ENCODE data around the gene AFF2.
"Not testable (repeated sequence)": the region's sequence is repeated elsewhere in the genome, so short reads cannot be mapped to it uniquely, and the experiment has no call there.

The AFF2 gene

DNA sequence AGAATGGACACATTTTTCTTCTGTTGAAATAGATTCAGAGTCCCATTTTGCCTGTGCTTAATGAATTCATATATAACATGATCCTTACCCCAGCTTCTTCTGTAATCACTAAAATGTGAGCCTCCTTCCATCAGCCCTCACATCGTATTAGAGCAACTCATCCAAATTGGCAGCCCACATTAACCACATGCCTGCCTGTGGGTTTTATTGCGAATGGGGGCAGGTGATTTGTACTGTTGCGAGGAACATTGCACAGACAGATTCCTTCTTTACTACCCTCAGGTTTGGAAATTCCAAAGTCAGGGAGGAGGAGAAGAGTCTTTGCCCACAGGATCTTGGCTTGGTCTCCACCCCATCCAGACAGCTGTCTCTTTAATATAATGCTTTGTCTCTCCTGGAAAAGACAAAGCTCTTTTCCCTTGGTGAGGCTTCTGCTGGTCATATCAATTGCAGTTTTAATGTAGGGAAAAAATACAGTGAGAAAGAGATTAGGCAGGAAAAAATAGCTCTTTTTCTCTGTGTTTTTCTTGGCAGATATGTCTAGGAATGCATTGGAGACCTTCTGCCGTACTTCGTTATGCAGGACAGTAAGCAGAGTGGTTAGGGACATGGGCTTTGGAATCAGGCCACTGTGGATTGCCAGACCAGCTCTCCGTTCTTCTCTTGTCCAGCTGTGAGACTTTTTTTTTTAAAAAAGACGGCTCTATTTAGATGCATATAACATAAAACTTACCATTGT lies 371.2 kb downstream of the AFF2 start:
- DNase-seq, result no peak

- no peak for DNase-seq
Observed at GRCh38 chrX:148872161-148872535, 371.7 kb downstream of the AFF2 start.

DNA sequence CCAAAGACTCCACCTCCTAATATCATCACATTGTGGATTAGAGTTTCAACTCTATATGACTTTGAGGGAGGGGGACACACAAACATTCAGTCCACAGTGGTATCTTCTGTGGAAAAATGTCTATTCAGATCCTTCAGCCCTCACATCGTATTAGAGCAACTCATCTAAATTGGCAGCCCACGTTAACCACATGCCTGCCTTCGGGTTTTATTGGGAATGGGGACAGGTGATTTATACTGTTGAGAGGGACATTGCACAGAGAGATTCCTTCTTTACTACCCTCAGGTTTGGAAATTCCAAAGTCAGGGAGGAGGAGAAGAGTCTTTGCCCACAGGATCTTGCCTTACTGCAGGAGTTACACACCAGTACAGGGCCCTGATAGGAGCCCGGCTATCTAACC lies 372.5 kb downstream of the AFF2 start:
- no peak for DNase-seq

GRCh38 chrX:148874636-148875246 lies 374.3 kb downstream of the AFF2 start:
- DNase-seq, result no peak

DNA sequence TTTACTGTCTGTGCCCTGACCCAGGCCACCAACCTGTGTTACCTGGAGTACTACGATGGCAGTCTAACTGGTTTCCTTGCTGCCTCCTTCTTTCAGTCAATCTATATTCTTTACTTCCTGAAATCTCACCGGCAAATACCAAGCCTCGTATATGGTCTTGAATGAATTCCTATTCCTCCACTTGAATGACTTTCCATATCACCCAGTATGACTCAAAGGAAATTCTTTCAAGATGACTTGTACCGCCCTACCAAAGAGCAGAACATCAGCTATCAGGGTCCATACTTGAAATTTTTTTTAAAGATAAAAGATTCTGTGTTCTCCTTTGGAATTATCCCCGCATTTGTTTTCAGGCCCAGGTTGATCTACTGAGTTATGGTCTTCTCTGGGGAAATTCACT lies 378.0 kb downstream of the AFF2 start:
- no peak for DNase-seq

GRCh38 chrX:148885203-148885602 lies 384.8 kb downstream of the AFF2 start:
- no peak for DNase-seq

DNA sequence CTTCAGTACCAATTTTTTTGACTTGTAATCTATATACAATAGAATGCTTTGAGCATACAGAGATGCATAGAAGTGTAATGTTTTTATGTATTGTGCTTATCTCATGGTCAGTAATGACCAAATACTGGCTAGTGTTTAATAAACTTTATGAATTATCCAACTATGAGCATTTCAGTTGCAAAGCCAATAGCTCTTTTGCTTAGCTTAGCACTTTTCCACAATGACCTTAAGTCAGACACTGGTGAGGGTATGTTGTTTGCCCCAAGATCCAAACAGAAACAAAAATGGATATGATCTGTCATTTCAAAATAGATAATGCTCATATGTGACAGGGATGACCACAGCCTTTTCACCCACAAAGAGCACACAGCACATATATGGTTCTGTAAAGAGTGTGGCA lies 393.0 kb downstream of the AFF2 start:
- no peak for DNase-seq

DNA sequence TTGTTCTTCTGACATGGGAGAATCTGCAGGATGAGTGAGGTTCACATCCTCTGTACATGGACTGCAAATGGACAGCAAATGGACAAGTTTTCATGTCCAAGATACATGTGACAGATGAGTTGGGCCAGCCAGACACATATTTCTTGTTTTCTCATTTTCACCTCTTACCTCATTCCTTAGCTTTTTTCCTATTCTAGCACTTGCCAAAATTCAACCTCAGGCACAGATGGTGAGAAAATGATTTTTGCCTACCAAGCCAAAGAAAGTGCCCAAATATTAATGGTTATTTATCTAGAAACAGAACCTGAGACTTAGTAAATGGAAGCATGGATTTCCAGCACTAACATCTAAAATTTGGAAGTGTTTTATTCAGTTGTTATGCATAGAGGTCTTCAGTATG lies 402.2 kb downstream of the AFF2 start:
- no peak for DNase-seq

- no peak for DNase-seq
Observed at GRCh38 chrX:148903176-148903575, 402.8 kb downstream of the AFF2 start.

DNA sequence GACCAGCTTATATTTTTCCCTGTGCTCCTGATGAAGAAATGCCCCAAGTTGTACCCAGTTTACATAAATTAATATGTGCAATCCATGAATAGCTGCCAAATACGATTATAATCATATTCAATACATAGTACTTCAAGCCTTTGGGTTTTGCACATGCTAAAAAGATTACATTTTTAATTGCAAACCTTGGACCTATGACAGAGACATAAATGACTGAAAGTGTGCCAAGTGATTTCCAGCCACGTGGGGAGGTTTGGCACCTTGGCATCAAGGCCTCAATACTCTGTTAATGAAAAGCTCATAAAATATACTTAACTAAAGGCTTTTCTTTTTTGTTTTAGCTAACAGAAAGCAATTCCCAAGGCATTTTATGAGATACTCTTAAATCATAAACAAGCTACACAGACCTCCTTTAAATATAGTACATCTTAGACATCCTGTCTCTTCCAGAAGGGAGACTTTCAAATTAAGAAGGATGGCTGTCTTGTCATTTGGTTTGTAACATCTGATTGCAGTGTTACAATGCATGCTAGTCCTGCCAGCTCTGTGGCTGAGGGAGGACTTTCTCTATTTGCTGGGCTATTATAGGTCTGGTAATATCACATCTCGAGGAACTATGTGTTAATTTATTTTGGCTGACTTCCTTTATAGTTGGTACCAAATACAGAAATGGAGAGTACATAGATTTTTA lies 404.1 kb downstream of the AFF2 start:
- no peak for DNase-seq

DNA sequence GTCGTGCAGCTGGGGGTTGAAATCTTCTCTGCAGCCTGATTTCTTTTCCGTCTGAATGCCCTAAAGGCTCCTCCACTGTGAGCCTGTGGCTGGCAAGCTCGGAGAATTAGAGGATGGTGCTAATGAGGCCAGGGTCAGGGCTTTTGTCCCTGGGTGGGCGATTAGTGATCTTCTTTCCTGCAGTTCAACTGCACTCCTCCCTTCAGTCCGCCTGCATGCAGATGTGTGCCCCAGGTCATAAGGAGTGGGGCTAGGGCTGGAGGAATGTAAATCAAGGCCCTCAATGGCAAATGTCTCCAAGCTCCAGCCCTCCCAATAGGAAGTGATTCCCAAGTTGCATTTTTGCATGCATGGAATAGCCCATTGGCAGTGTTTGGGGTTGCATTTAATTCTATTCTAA lies 405.0 kb downstream of the AFF2 start:
- DNase-seq, result no peak

DNA sequence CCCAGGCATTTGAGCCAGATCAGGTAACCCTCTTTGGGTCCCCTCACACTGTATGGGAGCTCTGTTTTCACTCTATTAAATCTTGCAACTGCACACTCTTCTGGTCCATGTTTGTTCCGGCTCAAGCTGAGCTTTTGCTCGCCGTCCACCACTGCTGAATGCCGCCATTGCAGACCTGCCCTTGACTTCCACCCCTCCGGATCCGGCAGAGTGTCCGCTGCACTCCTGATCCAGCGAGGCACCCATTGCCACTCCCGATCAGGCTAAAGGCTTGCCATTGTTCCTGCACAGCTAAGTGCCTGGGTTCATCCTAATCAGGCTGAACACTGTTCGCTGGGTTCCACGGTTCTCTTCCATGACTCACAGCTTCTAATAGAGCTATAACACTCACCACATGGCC lies 406.2 kb downstream of the AFF2 start:
- DNase-seq, result not testable (repeated sequence)

DNA sequence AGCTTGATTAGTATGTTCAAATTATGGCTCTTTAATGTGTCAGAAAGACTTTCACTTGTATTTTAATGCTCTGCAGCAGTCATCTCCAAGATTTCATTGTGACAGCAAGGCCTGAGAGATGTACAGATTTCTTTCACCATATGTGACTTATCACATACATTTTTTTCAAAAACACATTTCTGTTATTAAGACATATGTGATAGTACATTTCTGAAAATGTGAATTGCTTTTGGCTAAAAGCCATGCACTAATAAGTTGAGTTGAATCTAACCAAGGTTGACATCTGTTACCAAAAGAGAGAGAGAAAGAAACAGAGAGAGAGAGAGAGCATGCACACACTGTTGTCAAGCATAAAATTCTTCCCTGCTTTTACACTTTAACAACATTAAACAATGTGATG lies 409.3 kb downstream of the AFF2 start:
- DNase-seq, result no peak

DNA sequence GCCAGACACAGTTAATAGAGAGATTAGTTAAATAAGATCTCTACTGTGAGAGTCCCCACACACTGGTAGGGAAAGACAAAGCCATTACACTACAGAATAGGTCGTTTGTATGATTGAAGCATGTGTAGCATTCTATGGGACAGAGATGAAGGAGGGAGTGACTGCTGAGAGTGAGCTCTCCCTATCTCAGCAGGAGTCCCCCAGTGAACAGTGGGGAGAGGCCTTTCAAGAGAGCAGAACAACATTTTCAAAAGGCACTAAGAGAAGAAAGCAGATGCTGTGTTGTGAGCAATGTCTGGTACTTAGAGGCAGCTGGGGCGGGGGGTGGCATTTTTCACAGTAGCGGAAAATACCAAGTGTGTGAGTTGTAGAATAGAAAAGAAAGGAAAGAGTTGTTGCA lies 413.6 kb downstream of the AFF2 start:
- no peak for DNase-seq

DNA sequence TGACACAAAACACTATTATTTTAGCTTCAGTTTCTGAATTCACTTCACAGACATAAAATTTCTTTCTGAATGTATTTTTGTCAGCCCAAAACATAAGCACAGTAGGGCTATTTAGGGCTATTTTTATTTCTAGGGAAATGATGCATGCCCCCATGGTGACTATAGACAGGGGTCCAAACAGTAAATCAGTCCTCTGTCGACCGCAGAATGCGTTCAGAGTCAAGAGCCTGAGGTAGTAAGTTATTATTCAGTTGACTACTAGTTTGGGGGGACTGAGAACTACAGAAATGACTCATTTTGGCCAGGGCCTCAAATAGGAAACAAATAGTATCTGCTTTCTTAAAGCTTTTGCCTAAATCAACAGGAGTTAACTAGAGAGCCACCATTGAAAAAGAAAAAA lies 414.4 kb downstream of the AFF2 start:
- no peak for DNase-seq

- DNase-seq, result no peak
Observed at GRCh38 chrX:148915474-148915873, 415.1 kb downstream of the AFF2 start.

GRCh38 chrX:148917441-148917840 lies 417.0 kb downstream of the AFF2 start:
- no peak for DNase-seq

DNA sequence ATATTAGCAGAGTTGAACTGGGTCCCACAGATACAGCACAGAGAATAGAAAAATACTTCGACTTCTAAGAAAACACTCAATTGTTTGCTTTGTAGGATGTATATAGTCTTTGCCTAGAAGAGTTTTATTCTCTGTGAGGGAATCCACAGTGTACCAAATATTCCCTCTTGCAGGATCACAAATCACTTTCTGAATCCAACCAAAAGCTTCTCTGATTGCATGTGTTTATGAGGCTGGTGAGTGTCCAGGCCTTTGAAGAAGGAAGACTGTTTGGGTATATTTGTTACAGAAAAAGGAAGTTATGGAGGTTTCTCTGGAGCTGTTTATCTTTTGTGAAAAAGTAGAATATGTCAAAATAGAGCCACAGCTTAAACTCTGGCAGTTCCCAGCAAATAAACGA lies 423.2 kb downstream of the AFF2 start:
- no peak for DNase-seq

DNA sequence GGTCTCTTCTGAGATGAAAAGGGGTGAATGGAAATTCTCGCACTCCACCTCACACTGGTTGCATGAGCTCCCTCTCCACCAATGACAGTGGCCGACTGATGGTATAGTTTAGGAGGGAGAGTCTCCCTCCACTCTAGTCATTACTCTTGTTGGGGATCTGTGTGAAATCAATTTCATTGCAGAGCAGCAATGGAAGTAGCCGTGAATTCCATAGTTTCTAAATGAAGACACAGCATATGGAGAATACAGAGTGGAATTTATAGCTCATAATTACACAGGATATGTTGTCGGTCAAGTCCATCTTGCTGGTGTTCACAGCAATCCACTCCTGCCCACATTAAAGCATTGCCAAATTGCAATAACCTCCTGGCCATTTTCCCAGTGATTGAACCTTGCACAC lies 426.0 kb downstream of the AFF2 start:
- DNase-seq, result no peak

GRCh38 chrX:148928811-148929210 lies 428.4 kb downstream of the AFF2 start:
- DNase-seq, result no peak

GRCh38 chrX:148929686-148930085 lies 429.3 kb downstream of the AFF2 start:
- DNase-seq, result no peak

GRCh38 chrX:148930206-148930729 lies 429.9 kb downstream of the AFF2 start:
- DNase-seq, result no peak

- no peak for DNase-seq
Observed at GRCh38 chrX:148933881-148934280, 433.5 kb downstream of the AFF2 start.

GRCh38 chrX:148938348-148938747 lies 437.9 kb downstream of the AFF2 start:
- DNase-seq, result no peak

Data from NCI-H2081 treated with DMSO at 0.1 percent for 48 hours (cell line).